ENCODE measurements around the gene RNF144B. TPM values are rescaled to one million over a fixed set of nuclear protein-coding genes. Genes with fewer than 3 reads are reported as not detected.

The RNF144B gene
- total RNA-seq, 1 experiment from 2014 or later: 2.3 TPM

DNA sequence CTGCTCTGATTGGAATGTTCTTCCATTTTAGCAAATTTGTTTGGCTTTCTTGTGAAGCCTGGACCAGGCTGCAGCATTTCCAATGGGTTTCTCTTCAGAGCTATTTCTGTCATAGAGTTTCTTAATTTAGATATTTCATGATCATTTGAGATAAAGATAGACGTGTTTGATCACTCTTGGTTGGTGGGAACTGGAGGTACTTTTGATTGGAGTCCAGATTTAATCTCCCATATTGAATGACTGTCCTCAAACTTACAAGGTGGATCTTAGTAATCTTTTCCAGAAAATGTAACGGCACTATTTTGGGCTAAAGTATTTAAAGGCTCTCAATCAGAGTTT lies 29.2 kb downstream of the RNF144B start:
- no peak overlapping the region for H4K5ac ChIP-seq (ENCODE audit: insufficient read length, low read depth, low read length)
- H2AFZ ChIP-seq (ENCODE audit: low read length): no peak overlapping the region
- no peak overlapping the region for H2BK15ac ChIP-seq (ENCODE audit: low read depth, low read length)
- no peak overlapping the region for H3K18ac ChIP-seq (ENCODE audit: insufficient read length, low read depth, low read length)
- no peak for DNase-seq
- H4K91ac ChIP-seq (ENCODE audit: insufficient read length, low read depth, low read length): no peak overlapping the region
- TF ChIP-seq, protein P1, sequence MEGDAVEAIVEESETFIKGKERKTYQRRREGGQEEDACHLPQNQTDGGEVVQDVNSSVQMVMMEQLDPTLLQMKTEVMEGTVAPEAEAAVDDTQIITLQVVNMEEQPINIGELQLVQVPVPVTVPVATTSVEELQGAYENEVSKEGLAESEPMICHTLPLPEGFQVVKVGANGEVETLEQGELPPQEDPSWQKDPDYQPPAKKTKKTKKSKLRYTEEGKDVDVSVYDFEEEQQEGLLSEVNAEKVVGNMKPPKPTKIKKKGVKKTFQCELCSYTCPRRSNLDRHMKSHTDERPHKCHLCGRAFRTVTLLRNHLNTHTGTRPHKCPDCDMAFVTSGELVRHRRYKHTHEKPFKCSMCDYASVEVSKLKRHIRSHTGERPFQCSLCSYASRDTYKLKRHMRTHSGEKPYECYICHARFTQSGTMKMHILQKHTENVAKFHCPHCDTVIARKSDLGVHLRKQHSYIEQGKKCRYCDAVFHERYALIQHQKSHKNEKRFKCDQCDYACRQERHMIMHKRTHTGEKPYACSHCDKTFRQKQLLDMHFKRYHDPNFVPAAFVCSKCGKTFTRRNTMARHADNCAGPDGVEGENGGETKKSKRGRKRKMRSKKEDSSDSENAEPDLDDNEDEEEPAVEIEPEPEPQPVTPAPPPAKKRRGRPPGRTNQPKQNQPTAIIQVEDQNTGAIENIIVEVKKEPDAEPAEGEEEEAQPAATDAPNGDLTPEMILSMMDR (conservative IDR thresholded peaks at IDR 0.05): no peak
- no peak overlapping the region for H2BK20ac ChIP-seq (ENCODE audit: low read depth, low read length, poor library complexity, severe bottlenecking)
- Mint-ChIP-seq H3K27ac (no peak overlapping the region), H3K36me3 (ENCODE audit: insufficient read depth in 1 of 3, low read depth in 3 of 3) (no peaks in the 10 kb centered on the region), H3K4me1 (peaks cover 0 to 3% of the 10 kb centered on the region in 2 experiments; a peak in 2 of 4 replicates), H3K4me3 (no peak overlapping the region), H3K9me3 (no peaks in the 10 kb centered on the region), H3K27me3 (ENCODE audit: low read depth) (no peaks in the 10 kb centered on the region)
- H3K4me1 ChIP-seq (ENCODE audit: insufficient read depth, low read length): no peaks in the 10 kb centered on the region
- no peak overlapping the region for H3T11ph ChIP-seq (ENCODE audit: low read length)
- H3K14ac ChIP-seq (ENCODE audit: insufficient read depth, low read length): no peak overlapping the region
- no peaks in the 10 kb centered on the region for H3K23me2 ChIP-seq (ENCODE audit: insufficient read length, low read depth, low read length, poor library complexity, severe bottlenecking)
- H2BK5ac ChIP-seq (ENCODE audit: insufficient read length, low read length): no peak overlapping the region
- no peak overlapping the region for H3K27ac ChIP-seq (ENCODE audit: insufficient read length, low read depth, low read length)
- H4K8ac ChIP-seq (replicated peaks; ENCODE audit: insufficient read length, low read depth, low read length): no peak overlapping the region
- no peak overlapping the region for H2AK5ac ChIP-seq (ENCODE audit: insufficient read length, low read length)
- no peaks in the 10 kb centered on the region for H3K79me1 ChIP-seq (ENCODE audit: insufficient read depth, low read depth, low read length, poor library complexity, severe bottlenecking)
- H2BK120ac ChIP-seq (ENCODE audit: low read depth, low read length, poor library complexity, severe bottlenecking): no peak overlapping the region
- H3K4ac ChIP-seq (ENCODE audit: low read depth, low read length): no peak overlapping the region
- no peak overlapping the region for H3K9ac ChIP-seq (ENCODE audit: extremely low read depth, insufficient read length, low read length)
- WGBS (ENCODE audit: extremely low coverage, insufficient read length, low lambda C conversion rate): no CpG with 5 or more reads among the region's 2 CpGs
- H3K79me2 ChIP-seq (ENCODE audit: insufficient read depth, low read length): no peaks in the 10 kb centered on the region
- no peaks in the 10 kb centered on the region for H4K20me1 ChIP-seq (ENCODE audit: control insufficient read depth, insufficient read depth, insufficient read length)
- H2BK12ac ChIP-seq (ENCODE audit: insufficient read length, low read depth, low read length): no peak overlapping the region
- H3K27me3 ChIP-seq (ENCODE audit: insufficient read depth, low read length): no peaks in the 10 kb centered on the region
- no peak overlapping the region for H3K4me2 ChIP-seq (ENCODE audit: insufficient read depth, insufficient read length, low read length)
- no peak overlapping the region for H3K23ac ChIP-seq (ENCODE audit: insufficient read length, low read depth, low read length)
- no peak overlapping the region for H3K56ac ChIP-seq (ENCODE audit: insufficient read length, low read depth, low read length)
- no peaks in the 10 kb centered on the region for H3K9me3 ChIP-seq (ENCODE audit: control insufficient read depth, low read depth, low read length)

All from H9 (cell line).